ENCODE data around the gene SNIP1. TPM values are rescaled to one million over a fixed set of nuclear protein-coding genes. Genes with fewer than 3 reads are reported as not detected.
A peak's percentile ranks its signal among the peaks of the same experiment; 100 is the strongest.
"Not testable (repeated sequence)": the region's sequence is repeated elsewhere in the genome, so short reads cannot be mapped to it uniquely, and the experiment has no call there.

SNIP1 gene
- total RNA-seq, 1 donor = 14.1 TPM

- H3K4me2 ChIP-seq (ENCODE audit: insufficient read depth, low read length) = peak overlapping the region; percentile 80
- H2AFZ ChIP-seq (ENCODE audit: low read length) = peak overlapping the region; percentile 68
- no peak for TF ChIP-seq CTCF (IDR thresholded peaks at IDR 0.05; ENCODE audit: extremely low read depth, low read depth, low read length)
- peaks cover 27% of the 10 kb centered on the region for H3K36me3 ChIP-seq (ENCODE audit: insufficient read depth, low read length)
- peak overlapping the region; percentile 91 for H3K4me3 ChIP-seq (ENCODE audit: insufficient read depth, low read length)
- no peaks in the 10 kb centered on the region for H3K27me3 ChIP-seq (ENCODE audit: insufficient read depth, low read length)
- peaks cover 32% of the 10 kb centered on the region for H3K79me2 ChIP-seq (ENCODE audit: insufficient read depth, low read length)
- H3K4me1 ChIP-seq (ENCODE audit: insufficient read depth, low read length) = peaks cover 18% of the 10 kb centered on the region
- H4K20me1 ChIP-seq (ENCODE audit: insufficient read depth, low read length) = peaks cover 17% of the 10 kb centered on the region
- DNase-seq (ENCODE audit: insufficient read length, low spot score, missing footprints) = peak; percentile 75
- H3K9me3 ChIP-seq (ENCODE audit: low read depth, low read length) = no peaks in the 10 kb centered on the region
- peak overlapping the region; percentile 21 for H3K27ac ChIP-seq (ENCODE audit: low read depth, low read length)
Measured at GRCh38 chr1:37513795-37514349, 40.2 kb downstream of the SNIP1 start.

GRCh38 chr1:37509181-37509580, 44.9 kb downstream of the SNIP1 start:
- Histone ChIP-seq H4K20me1 (ENCODE audit: insufficient read depth, low read length) (peaks cover 20% of the 10 kb centered on the region), H3K4me2 (ENCODE audit: insufficient read depth, low read length) (no peak overlapping the region), H3K27ac (ENCODE audit: low read depth, low read length) (no peak overlapping the region), H3K36me3 (ENCODE audit: insufficient read depth, low read length) (peaks cover 51% of the 10 kb centered on the region), H3K27me3 (ENCODE audit: insufficient read depth, low read length) (no peaks in the 10 kb centered on the region), H2AFZ (ENCODE audit: low read length) (no peak overlapping the region), H3K79me2 (ENCODE audit: insufficient read depth, low read length) (peaks cover 38% of the 10 kb centered on the region), H3K4me1 (ENCODE audit: insufficient read depth, low read length) (peaks cover 12% of the 10 kb centered on the region), H3K9me3 (ENCODE audit: low read depth, low read length) (no peaks in the 10 kb centered on the region), H3K4me3 (ENCODE audit: insufficient read depth, low read length) (no peak overlapping the region)
- peak; percentile 46 for TF ChIP-seq CTCF (IDR thresholded peaks at IDR 0.05; ENCODE audit: extremely low read depth, low read depth, low read length)
- DNase-seq (ENCODE audit: insufficient read length, low spot score, missing footprints) = peak; percentile 58

GRCh38 chr1:37506740-37507139, 47.4 kb downstream of the SNIP1 start:
- H3K9me3 ChIP-seq (ENCODE audit: low read depth, low read length) = no peaks in the 10 kb centered on the region
- H3K4me3 ChIP-seq (ENCODE audit: insufficient read depth, low read length) = no peak overlapping the region
- no peaks in the 10 kb centered on the region for H3K27me3 ChIP-seq (ENCODE audit: insufficient read depth, low read length)
- DNase-seq (ENCODE audit: insufficient read length, low spot score, missing footprints) = no peak
- peaks cover 5% of the 10 kb centered on the region for H3K4me1 ChIP-seq (ENCODE audit: insufficient read depth, low read length)
- H4K20me1 ChIP-seq (ENCODE audit: insufficient read depth, low read length) = peaks cover 8% of the 10 kb centered on the region
- TF ChIP-seq CTCF (IDR thresholded peaks at IDR 0.05; ENCODE audit: extremely low read depth, low read depth, low read length) = no peak
- no peak overlapping the region for H2AFZ ChIP-seq (ENCODE audit: low read length)
- no peak overlapping the region for H3K4me2 ChIP-seq (ENCODE audit: insufficient read depth, low read length)
- no peak overlapping the region for H3K27ac ChIP-seq (ENCODE audit: low read depth, low read length)
- H3K79me2 ChIP-seq (ENCODE audit: insufficient read depth, low read length) = peaks cover 20% of the 10 kb centered on the region
- peaks cover 37% of the 10 kb centered on the region for H3K36me3 ChIP-seq (ENCODE audit: insufficient read depth, low read length)

GRCh38 chr1:37502791-37503190, 51.3 kb downstream of the SNIP1 start:
- not testable (repeated sequence) for H3K4me2 ChIP-seq (ENCODE audit: insufficient read depth, low read length); H3K27me3 ChIP-seq (ENCODE audit: insufficient read depth, low read length); H3K4me3 ChIP-seq (ENCODE audit: insufficient read depth, low read length); H3K9me3 ChIP-seq (ENCODE audit: low read depth, low read length); H3K4me1 ChIP-seq (ENCODE audit: insufficient read depth, low read length); H3K27ac ChIP-seq (ENCODE audit: low read depth, low read length); H2AFZ ChIP-seq (ENCODE audit: low read length); DNase-seq (ENCODE audit: insufficient read length, low spot score, missing footprints)
- Histone ChIP-seq H4K20me1 (ENCODE audit: insufficient read depth, low read length) (peaks cover 11% of the 10 kb centered on the region), H3K79me2 (ENCODE audit: insufficient read depth, low read length) (peaks cover 20% of the 10 kb centered on the region), H3K36me3 (ENCODE audit: insufficient read depth, low read length) (peaks cover 28% of the 10 kb centered on the region)
